LoVo (cell line): Measurements from ENCODE around the gene SECTM1.
A peak's percentile ranks its signal among the peaks of the same experiment; 100 is the strongest.

ENCODE experiments used
- DNase-seq: peaks from one replicate; pipeline ENCODE4 v3.0.0-alpha.2; 2016; ENCODE audit warnings: low spot score

SECTM1 gene

GRCh38 chr17:82328141-82328993, 5.2 kb downstream of the SECTM1 start:
- DNase-seq, result peak; percentile 49

DNA sequence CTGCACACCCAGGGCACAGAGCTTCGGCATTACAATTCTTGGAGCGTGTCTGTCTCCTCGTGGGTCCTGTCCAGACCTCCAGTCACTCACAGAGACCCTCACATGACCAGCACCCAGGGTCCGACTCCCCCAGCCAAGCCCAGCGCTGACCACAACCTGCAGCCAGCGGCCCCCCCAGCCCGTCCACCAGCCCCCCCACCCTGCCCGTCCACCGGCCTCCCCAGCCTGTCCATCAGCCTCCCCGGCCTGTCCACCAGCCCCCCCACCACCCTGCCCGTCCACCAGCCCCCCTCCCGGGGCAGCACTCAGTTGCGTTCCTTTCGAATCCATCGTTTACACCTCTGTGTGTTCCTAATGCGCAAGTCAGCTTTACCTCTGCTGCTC, 5.8 kb downstream of the SECTM1 start:
- no peak for DNase-seq

DNA sequence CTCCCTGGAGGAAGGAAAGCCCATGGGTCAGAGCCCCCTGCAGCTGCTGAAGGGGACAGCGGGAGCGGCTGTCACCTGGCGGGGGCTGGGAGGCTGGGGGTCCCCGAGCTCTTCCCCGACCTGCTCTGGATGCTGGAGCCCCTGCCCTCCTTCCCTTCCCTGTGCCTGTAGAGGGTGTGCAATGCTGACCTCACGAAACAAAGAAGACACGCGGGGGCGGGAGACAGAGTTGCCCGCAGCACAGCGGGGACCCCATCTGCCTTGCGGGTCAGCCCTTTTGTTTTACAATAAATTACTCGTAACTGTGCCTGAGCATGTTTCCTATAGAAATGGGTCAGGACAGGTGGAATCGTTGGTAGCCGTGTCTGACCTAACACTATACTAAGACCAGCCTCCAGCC, 6.3 kb downstream of the SECTM1 start:
- no peak for DNase-seq

DNA sequence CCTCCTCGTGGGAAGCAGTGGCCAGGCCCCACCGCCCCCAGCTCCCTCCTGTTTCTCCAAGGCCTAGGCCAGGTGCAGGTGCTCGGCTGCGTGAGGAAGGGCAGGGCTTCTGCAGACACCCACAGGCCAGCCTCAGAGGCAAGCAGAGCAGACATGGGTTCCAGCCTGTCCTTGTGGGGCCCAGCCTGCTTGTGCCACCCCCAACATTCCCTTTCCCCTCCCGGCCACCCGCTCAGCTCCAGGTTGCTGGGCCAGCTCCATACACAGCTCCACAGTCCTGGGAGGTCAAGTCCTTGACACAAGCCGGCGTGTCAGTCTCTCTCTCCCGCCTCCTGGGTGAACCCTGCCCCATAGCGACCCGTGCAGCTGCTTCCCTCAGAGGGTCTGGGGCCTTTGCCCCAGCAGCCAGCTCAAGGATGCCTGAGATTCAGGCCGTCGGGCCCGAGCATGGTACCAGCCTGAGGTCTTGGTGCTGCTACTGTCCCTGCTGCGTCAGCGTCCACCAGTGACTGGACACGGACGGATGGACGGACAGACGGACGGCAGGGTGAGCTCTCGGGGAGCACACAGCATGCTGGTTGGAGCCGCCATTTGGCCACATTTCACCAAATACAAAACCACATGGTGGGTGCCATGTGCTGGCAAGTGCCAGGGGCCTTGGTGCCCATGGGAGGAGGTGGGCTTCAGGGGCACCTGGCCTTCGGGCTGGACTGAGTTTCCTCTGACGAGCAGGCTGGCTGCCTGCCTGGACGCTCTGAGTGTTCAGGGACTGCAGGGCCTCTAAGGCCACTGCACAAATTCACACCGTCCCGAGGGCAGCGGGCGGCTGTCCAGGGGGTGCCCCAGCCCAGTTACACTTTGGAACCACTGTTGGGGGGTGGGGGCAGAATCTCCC, 8.0 kb downstream of the SECTM1 start:
- no peak for DNase-seq

DNA sequence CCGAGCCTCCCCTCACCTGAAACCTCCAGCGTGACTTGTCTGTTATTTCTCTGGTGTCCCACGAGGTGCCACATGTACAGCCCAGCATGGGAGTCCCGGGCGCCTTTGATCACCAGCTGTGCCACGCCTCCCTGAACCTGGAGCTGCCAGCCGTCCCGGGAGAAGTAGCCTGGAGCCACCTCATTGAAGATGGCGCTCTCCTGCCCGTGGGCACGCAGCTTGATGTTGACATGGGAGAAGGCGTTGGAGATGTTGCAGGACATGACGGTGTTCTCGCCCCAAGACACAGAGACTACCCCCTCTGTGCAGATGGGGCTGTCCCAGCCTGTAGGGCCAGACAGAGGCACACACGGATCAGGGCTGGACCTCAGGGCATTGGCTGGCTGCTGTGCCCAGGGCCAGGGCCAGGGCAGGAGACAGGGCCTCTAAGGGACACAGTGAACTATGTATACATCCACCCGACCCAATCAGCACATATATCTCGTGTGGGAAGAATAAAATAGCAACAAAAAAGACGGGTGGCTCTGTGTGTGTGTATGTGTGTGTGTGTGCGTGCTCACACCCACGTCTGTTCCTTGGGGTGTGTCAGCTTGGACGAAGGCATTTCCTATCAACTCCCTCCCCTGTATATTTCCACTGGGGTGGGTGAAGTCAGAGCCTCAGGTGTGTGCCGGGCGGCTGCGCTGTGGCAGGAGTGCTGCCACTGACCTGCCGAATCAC, 8.8 kb downstream of the SECTM1 start:
- no peak for DNase-seq

DNA sequence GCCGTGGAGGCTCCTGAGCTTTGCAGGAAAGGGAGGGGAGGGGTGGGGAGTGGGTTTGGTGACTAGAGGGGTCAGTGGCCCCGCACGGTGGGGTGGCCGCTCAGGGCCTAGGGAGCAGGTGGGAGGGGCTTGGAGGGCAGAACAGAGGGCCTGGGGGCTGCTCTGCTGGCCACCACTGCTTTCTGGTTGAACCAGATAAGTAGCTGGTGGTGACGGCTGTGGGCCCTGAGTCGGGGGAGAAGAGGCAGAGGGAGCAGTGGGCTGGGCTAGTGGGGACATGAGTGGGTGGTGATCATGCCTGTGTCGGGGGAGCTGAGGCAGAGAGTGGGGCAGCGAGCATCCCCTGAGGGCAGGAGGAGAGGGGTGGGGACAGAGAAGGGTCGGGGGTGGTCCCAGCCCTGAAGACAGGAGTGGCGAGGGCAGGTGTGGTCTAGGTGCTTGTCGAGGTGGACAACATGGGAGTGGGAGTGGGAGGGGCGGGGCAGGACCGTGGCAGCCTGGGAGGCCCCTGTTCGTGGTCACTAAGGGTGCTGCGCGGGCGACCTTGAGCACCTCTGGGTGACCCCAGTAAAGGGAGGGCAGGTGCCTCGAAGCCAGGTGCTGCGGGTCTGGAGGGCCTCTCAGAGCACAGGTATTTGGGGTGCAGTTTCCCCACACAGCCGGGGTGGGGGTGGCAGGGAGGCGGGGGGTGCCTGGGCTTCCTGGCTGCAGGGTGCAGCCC, 9.9 kb downstream of the SECTM1 start:
- DNase-seq, result no peak

DNA sequence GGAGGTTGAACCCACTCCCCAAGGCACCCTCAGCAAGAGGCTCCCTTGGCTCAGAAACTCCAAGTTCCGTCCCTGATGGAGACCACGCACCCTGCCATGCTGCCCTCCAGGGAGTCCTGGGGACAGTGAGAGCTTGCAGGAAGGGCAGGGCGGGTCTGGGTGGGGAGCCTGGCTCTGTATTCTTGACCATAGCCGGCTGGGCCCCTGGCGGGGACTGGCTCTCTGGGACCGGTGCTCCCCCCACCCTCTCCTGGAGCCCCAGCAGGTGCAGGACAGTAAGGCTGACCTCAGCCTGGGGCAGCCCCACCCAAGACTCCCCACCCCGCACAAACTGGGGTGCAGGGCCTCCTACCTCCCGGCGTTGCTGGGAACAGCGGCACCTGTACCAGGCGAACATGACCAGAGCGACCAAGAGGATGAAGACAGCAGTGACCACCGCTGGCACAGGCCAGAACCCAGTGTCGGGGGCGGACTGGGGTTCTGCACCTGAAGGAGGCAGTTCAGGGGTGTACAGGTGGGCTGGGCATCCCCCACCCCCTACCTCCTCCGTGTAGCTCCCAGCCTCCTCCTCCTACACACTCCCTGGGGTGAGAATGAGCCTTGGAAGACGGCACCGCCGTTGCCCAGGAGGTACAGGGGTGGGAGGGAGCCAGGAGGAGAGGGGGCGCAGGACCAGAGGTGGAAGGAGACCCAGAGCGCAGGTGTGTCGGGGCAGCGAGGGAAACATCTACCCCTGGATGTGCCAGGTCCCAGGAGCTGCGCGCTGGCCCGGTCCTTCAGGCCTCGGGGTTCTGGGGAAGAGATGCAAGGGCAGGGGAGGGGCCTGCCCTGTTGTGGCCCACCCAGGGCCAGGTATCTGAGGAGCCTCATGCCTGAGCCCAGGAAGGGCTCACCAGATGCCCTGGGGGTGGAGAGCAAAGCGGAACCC, 10.8 kb downstream of the SECTM1 start:
- DNase-seq, result no peak

DNA sequence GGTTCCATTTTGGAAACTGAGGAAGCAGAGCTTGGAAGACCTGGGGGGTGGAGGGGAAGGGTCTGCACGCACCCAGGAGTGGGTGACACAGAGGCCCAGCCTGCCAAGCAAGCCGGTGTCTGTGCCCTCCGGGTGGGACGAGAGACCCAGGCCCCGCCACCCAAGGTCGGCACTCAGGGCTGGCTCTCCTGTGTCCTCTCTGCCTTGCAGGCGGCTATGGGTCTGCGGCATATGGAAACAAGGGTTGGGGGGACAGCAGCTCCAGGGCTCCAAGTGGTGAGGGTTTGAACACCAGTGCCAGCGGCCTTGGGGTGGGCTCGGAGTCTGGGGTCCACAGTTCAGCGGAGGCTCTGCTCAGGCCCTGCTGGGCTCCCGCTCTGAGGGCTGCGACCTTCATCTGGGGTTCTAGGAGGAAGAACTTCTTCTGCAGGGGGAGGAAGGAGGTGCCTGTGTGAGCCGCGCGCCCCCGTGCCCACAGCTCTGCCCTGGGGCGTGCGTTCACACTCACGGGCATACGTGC, 11.6 kb downstream of the SECTM1 start:
- no peak for DNase-seq

GRCh38 chr17:82320956-82321927, 12.3 kb downstream of the SECTM1 start:
- DNase-seq, result no peak

GRCh38 chr17:82320140-82320840, 13.3 kb downstream of the SECTM1 start:
- DNase-seq, result no peak

- DNase-seq, result no peak
These were observed 13.9 kb downstream of the SECTM1 start for GRCh38 chr17:82319619-82320062.

DNA sequence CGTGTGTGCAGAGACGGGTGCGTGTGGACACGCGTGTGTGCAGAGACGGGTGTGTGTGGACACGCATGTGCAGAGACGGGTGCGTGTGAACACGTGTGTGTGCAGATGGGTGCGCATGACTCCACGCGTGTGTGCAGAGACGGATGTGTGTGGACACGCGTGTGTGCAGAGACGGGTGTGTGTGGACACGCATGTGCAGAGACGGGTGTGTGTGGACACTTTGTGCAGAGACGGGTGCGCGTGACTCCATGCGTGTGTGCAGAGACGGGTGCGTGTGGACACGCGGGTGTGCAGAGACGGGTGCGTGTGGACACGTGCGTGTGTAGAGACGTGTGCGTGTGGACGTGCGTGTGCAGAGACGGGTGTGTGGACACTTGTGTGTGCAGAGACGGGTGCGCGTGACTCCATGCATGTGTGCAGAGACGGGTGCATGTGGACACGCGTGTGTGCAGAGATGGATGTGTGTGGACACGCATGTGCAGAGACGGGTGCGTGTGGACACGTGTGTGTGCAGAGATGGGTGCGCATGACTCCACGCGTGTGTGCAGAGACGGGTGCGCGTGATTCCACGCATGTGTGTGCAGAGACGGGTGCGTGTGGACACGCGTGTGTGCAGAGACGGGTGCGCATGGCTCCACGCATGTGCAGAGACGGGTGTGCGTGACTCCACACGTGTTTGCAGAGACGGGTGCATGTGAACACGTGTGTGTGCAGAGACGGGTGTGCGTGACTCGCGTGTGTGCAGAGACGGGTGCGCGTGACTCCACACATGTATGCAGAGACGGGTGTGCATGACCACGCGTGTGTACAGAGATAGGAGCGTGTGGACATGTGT, 14.6 kb downstream of the SECTM1 start:
- DNase-seq, result no peak

DNA sequence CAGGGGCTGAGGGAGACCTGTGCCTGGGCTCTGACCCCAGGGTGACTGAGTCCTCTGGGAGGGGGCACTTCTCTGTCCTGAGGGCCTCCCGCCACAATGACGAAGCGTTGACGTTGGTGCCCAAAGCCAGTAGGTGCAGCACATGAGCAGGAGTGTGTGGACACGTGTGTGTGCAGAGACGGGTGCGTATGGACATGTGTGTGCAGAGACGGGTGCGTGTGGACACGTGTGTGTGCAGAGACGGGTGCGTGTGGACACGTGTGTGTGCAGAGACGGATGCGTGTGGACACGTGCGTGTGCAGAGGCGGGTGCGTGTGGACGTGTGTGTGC, 15.4 kb downstream of the SECTM1 start:
- DNase-seq, result no peak

DNA sequence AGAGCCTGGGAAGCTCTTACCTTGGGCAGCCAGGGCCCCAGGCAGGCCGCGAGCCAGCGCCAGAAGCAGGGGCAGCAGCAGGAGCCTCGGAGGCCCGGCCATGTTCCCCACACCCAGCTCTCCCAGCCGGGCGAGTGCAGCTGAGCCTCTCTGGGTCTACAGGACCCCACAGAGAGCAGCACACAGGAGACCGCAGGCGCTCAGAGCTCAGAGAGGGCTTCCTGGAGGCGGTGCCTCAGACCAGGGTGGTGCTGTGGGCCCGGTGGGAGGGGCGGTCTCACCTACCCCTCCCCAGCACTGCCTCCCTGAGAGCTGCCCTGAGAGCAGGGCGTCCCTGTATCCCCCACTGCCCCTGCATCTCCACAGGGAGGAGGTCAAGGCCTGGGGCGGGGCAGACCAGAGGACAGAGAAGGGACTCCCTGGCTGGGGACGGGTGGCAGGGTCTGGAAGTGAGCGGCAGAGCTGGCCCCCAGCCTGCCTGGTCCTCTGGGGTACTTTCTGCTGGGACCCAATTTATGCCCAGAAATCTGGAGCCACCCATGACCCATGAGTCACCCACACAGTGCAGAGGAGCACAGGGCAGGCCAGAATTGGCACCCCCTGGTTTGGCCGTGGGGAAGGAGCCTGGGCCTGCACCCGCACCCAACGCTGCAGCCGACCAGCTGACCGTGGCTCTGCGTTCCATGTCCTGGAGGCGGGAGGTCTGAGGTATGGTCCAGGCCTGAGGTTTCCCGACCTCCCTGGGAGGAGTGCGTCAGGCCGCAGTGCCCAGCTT, 16.0 kb downstream of the SECTM1 start, which contains the start of gene CD7:
Gene CD7 (minus strand): TSS at position 215 of the 775 bp plus-strand sequence. CDS start 113 bp downstream, at position 102.
- no peak for DNase-seq

DNA sequence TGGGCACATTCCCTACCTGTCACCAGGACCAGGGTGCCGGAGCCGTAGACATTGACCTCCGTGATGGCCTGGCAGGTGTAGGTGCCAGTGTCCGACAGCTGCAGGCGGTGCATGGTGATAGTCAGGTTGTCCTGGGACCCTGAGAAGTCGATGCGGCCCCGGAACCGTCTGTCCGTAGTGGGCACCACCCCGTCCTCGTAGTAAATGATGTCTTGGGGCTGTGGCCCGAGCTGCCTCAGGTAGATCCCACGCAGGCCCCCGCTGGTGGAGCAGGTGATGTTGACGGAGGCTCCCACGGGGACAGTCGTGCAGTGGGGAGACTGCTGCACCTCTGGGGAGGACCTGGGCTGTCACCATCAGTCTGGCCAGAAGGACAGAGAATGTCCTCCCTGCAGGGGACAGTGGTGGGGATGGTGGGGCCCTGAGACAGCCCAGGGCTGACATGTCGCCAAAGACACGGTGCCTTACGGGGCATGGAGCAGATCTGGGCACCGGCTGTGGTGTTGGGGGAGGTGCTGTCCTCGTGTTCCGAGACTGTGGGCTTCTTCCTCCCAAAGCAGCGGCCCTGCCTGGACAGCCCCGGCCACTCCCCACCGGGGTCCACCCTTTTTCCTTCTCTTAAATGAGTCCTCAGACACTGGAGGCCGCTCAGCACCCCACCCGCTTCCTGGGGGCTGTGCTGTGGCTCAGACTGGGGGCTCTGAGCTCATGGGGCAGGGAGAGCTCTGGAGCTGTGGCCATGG, 16.7 kb downstream of the SECTM1 start:
- DNase-seq, result no peak
